ENCODE measurements around the gene MTAP.

Gene MTAP

GRCh38 chr9:21802418-21803000 is at the start of gene MTAP:
MTAP (plus strand) TSS chr9:21802636; CDS start chr9:21802749, 113 bp downstream.
- peak; percentile 57 for DNase-seq (ENCODE audit: low read depth)

DNA sequence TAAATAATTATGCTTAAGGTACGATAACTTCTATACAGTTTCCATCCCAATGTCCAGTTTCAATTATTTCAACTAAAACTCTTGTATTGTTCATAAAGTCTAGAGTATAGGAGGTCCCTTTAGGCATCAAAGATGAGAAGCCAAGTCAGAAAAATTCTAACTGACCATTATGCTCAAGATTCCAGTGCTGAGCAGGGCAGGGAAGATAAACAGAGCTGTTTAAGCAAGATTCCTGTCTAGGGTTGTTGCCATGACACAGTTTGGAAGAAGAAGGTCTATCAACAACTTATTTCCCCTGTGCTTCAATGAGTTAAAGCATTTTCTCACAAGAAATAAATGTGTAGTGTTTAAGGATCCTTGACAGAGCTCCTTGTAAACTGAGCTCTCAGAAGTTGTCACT is 48.9 kb upstream of the MTAP start:
- no peak for DNase-seq (ENCODE audit: low read depth)

DNA sequence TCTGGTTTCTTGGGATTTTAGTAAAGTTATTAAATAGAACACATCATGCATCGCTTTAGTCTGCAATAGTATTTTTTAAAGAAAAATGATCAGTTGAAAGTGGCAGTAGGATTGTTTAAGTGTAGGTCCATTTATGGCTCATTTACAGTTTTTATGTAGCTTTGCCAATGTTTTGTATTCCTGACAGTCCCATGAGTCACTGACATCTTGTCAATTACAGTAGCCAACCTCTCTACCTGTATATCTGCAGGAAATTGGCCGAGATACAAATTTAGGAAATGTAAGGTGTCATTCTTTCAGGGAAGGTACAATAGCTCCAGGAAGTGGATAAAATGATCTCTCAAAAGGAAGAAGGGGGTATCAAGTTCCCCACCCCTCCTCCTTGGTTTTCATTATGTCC is 47.7 kb upstream of the MTAP start:
- no peak for DNase-seq (ENCODE audit: low read depth)

DNA sequence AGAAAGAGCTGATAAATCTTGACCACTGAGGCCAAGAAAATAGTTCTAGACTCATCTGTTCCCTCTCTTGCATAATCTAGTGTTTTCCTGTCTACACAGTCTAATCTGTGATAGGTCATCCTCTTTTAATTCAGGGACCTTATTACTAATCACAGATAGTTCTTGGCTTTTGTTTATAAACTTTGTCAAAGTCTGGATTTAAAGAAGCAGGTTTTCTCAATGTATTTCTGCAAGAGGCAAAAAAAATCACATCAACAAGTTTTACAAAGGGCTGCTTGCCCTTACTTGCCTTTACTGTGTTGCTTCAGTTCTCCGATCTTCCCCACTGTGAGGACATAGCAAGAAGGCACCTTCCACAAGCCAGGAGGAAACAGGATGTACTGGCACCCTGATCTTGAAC is 43.9 kb upstream of the MTAP start:
- no peak for DNase-seq (ENCODE audit: low read depth)

GRCh38 chr9:21761309-21761901 is 41.0 kb upstream of the MTAP start:
- DNase-seq (ENCODE audit: low read depth) = no peak

GRCh38 chr9:21762064-21762463 is 40.4 kb upstream of the MTAP start:
- no peak for DNase-seq (ENCODE audit: low read depth)

DNA sequence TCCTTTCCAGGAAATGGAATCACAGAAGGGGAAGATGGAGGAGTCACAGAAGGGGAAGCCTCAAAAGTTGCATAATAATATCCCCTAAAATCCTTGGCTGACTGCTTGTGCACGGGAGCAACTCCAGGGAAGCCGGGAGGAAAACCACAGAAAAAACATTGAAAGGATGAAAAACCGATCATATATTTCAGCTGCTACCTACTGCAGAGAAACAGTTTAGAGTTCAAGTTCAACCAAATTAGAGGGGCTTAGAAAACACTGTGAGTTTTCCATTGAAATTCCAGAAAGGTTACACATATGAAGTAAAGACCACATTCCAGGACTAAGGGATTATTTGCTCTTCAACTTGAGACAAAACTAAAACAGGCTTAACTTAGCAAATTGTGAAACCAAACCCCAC is 37.6 kb upstream of the MTAP start:
- no peak for DNase-seq (ENCODE audit: low read depth)

DNA sequence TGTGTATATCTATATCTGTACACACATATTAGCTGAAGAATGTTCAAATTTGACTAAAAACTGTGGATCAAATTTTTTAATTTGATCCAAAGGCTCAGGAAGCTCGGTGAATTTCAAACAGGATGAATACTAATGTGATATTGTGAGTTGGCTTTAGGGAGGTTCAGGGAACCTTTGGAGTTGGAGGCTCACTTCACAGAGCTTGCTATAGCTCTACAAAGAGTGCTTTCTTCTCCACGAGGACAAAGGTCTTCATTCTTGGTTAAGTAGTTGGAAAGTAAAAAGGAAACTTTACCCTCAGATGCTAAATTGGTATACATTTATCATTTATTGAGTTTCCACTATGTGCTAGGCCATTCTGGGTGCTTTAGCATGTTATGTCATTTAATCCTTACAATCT is 36.3 kb upstream of the MTAP start:
- no peak for DNase-seq (ENCODE audit: low read depth)

- DNase-seq (ENCODE audit: low read depth) = no peak
Measured at GRCh38 chr9:21770871-21771560, 31.4 kb upstream of the MTAP start.

- no peak for DNase-seq (ENCODE audit: low read depth)
Measured at GRCh38 chr9:21777701-21778100, 24.7 kb upstream of the MTAP start.

GRCh38 chr9:21778304-21778703 is 24.1 kb upstream of the MTAP start:
- no peak for DNase-seq (ENCODE audit: low read depth)

DNA sequence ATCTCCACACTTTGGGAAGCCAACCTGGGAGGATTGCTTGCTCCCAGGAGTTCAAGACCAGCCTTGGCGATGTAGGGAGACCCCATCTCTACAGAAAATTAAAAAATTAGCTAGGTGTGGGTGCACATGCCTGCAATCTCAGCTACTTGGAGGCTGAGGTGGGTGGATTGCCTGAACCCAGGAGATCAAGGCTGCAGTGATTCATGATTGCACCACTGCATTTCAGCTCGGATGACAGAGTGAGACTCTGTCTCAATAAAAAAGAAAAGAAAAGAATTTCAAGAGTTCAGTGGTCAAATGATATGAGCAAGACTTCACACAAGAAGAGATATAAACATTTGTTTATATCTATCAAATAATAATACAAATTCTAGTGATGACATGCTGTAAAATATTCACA is 23.0 kb upstream of the MTAP start:
- DNase-seq (ENCODE audit: low read depth) = no peak

DNA sequence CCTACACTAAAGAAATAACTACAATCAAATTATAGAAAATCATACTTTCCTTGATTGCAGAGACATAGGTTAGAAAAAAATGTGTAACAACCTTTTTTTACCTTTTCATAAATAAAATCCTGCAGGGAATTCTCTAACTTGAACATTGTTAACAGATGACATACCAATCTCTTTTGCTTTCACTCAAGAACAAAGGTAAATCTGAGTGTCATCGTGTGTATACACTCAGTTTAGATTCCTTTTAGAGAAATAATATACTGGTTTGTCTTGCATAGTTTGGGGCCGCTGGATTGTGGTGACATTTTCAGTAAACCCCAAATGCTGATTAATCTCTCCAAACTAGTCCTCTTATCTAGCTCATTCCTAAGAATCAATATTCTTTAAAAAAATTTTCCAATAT is 20.8 kb upstream of the MTAP start:
- DNase-seq (ENCODE audit: low read depth) = no peak

DNA sequence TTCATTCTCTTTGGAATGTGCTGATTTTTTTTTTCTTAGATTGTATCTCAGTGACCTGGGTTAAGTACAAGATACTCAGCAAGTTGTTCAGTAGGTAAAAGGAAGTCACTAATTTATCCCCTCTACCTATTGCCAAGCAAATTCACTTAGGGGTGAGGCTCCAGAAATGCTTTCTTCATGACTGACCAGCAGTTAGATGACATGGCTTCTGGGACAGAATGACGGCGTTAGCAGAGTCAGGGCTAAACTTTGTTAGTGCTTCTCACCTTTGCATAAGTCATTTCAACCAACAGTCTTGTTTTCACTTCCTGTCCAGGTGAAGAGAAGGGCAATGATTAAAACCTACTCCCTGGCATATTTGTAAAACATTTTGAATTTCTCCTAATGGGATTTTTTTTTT is 20.2 kb upstream of the MTAP start:
- no peak for DNase-seq (ENCODE audit: low read depth)

DNA sequence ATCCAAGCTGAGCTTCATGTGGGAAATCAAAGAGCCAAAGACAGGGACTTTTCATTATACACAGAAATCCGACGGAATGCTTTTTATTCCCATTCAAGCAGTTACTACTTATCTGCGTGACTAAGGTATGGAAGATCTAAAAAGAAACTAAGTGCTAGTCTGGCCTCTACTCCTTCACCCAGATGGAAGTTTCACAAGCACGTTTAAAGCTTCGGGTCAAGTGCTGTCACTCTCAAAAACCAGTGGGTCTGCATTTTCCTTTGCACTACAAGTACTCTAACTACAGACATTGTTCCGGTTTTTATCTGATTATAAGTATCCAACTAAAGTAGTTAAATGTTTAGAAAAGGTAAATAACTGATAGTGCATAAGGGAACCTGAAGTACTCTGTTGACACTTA is 13.7 kb upstream of the MTAP start:
- no peak for DNase-seq (ENCODE audit: low read depth)

- DNase-seq (ENCODE audit: low read depth) = peak; percentile 26
Measured at GRCh38 chr9:21789541-21790037, 12.8 kb upstream of the MTAP start.

DNA sequence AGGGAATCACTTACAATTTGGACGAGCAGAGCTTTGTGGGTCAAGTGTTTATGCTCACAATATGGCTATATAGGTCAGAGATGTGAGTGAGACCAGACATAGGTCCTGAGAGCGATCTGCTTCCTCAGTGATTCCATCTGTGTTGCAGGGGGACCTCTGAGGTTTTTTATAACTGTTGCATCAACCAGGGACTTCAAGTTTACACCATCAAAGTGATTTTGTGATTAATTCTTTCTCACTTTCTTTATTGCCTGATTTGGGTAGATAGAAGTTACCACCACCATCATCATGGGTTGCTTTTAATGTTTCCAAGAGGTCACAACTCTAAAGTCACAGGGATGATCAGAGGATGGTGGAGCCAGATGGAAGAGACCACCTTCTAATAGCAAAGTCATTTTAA is 7.0 kb upstream of the MTAP start:
- no peak for DNase-seq (ENCODE audit: low read depth)

- no peak for DNase-seq (ENCODE audit: low read depth)
Measured at GRCh38 chr9:21796768-21797167, 5.7 kb upstream of the MTAP start.

DNA sequence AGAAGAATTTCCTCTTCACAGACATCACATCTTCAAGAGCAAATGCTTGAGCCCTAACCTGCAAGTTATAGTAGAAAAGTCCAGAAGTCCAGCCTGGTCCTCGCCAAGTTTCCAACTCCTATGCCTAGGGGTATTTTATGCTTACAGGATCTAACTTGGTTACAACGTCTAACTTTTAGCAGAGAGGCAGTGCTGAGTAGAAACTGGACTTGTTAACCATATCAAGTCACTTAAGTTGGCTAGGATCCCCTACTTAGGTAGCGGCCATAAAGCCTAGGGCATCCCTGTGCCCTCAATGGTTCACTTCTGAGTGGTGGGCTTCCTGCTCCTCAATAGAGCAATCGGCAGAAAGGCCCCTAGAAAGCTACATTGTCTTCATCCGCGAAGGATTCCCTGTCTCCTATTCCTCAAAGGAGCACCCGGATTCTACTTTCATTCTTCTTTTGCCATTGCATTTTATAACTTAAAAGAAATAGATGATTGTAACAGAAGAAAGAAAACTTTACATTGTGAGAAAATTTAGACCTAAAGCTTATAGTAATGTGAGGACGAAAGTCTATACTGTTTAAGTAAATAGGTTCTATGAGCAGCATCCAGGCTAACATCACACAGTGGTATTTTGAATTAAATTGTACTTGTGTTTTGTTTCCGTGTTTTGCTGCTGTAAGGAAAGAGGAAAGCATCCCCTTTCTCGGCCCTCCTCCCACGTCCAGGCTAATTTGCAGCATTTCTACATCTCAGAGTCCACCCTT is 1.3 kb upstream of the MTAP start:
- no peak for DNase-seq (ENCODE audit: low read depth)

DNA sequence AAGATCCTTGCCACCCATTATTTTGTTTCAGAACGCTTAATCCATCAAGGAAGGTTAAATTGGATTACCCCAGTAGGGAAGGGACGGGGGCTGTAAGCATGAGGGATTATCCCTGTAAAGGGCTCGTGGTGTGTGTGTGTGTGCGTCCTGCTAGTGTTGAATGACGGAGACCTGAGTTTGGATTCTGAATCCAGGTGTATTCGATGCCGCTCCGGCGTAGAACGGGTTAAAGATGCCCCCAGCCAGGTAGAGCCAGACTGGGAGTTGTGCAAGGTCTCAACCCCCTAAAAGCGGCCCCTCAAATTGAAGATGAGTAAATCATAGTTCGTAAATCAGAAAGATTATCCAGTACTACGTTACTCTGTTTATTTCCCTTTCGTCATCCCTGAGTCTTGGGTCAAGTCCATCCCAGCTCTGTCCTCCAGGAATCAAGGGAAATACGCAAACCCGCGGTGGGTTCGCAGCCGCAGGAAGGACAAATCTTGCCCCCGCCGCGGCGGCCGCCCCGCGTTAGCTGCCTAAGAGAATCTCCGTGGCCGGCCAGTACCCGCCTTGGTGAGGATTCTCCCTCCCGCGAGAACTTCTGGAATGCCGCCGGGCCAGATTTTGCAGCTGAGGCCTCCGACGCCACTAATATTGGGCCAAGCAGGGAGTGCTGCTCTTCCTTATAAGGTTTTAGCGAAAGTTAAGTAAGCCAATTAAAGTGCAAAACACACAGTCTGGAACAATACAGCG is 586 bp upstream of the MTAP start:
- no peak for DNase-seq (ENCODE audit: low read depth)

DNA sequence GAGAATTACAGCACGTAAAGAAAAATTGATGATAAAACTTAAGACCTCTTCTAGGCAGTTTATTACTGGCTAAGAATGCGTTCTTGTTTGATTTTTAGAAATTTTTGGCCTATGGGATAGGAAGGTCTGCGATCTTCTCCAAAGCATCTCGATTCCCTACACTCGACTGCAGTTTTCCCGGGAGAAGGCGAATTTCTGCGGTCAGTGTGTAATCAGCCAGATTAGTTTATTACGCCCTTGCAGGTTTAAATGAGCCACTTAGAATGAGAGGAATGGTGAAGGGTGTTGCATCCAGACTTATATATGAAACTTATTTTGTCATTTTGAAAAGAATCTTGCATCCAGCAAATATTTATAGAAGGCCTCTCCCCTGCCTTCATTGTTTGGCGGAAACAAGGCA is 1.2 kb downstream of the MTAP start:
- DNase-seq (ENCODE audit: low read depth) = no peak

GRCh38 chr9:21804331-21804730 is 1.9 kb downstream of the MTAP start:
- DNase-seq (ENCODE audit: low read depth) = no peak
